OCI-LY7 (cell line): Measurements from ENCODE around the gene IL17A. TPM values are rescaled to one million over a fixed set of nuclear protein-coding genes. Genes with fewer than 3 reads are reported as not detected.

ENCODE experiments used
- BruUV-seq: library from RNA; stranded (reverse); fragments of 400-500 nt; replicated peaks from 2 replicates; lab custom pipeline; 2021; lab: Mats Ljungman, UMichigan
- CTCF ChIA-PET: fragments of 300-600 bp; sonication (Branson Sonifier 250); formaldehyde crosslinking; loops from one replicate; lab custom pipeline; 2022; ENCODE audit warnings: antibody characterized with exemption; ENCODE audit not compliant: unreplicated experiment; lab: Charles Lee
- POLR2A ChIA-PET: fragments of 300-600 bp; sonication (Branson Sonifier 250); formaldehyde crosslinking; loops from one replicate; lab custom pipeline; 2022; ENCODE audit warnings: antibody characterized with exemption; lab: Charles Lee
- DNase-seq: peaks from one replicate; pipeline ENCODE4 v3.0.0-alpha.2; 2015; ENCODE audit warnings: low spot score
- H2AFZ ChIP-seq: fragments of 200-600 bp; sonication (generic), shearing (Covaris generic); 2 replicates; pipeline ENCODE4 v1.6.1; 2014; ENCODE audit warnings: mild to moderate bottlenecking, antibody characterized with exemption, low read length, moderate library complexity
- H3K27ac ChIP-seq: fragments of 200-600 bp; sonication (generic); 2 replicates; pipeline ENCODE4 v1.5.1; 2014; ENCODE audit warnings: mixed run types, low read depth, mild to moderate bottlenecking, moderate library complexity, low read length, inconsistent platforms; ENCODE audit not compliant: poor library complexity, severe bottlenecking
- H3K36me3 ChIP-seq: fragments of 200-600 bp; sonication (generic); 2 replicates; pipeline ENCODE4 v1.6.1; 2014; ENCODE audit warnings: mild to moderate bottlenecking, antibody characterized with exemption, low read length, moderate library complexity, mixed read lengths; ENCODE audit not compliant: insufficient read depth
- H3K4me1 ChIP-seq: fragments of 200-600 bp; sonication (generic); 2 replicates; pipeline ENCODE4 v1.5.1; 2014; ENCODE audit warnings: mild to moderate bottlenecking, low read length; ENCODE audit not compliant: insufficient read depth, poor library complexity, severe bottlenecking
- H3K4me2 ChIP-seq: fragments of 200-600 bp; sonication (generic); 2 replicates; pipeline ENCODE4 v1.6.1; 2014; ENCODE audit warnings: mild to moderate bottlenecking, low read length
- H3K4me3 ChIP-seq: fragments of 200-600 bp; sonication (generic); 2 replicates; pipeline ENCODE4 v1.5.1; 2014; ENCODE audit warnings: mild to moderate bottlenecking, low read depth, low read length; ENCODE audit not compliant: poor library complexity, severe bottlenecking
- H3K79me2 ChIP-seq: fragments of 200-600 bp; sonication (generic); 2 replicates; pipeline ENCODE4 v1.6.1; 2016; ENCODE audit warnings: low read depth, mild to moderate bottlenecking, low read length, moderate library complexity, mixed read lengths; ENCODE audit not compliant: insufficient read depth
- H3K9me2 ChIP-seq: fragments of 200-600 bp; sonication (generic); 2 replicates; pipeline ENCODE4 v1.6.1; 2016; ENCODE audit warnings: mild to moderate bottlenecking, low read length, mixed read lengths; ENCODE audit not compliant: insufficient read depth
- H3K9me3 ChIP-seq: fragments of 200-600 bp; sonication (generic); 2 replicates; pipeline ENCODE4 v1.6.1; 2014; ENCODE audit warnings: mild to moderate bottlenecking, mixed run types, low read length, mixed read lengths
- H4K20me1 ChIP-seq: fragments of 200-600 bp; sonication (generic); 2 replicates; pipeline ENCODE4 v1.6.1; 2014; ENCODE audit warnings: mild to moderate bottlenecking, antibody characterized with exemption, low read length, moderate library complexity, mixed read lengths; ENCODE audit not compliant: insufficient read depth
- EZH2phosphoT487 ChIP-seq: fragments of 200-600 bp; sonication (generic); IDR thresholded peaks from 2 replicates; pipeline ENCODE4 v1.6.1; 2018; ENCODE audit warnings: low read depth, borderline replicate concordance, mild to moderate bottlenecking, mixed run types, antibody characterized with exemption, low read length, moderate library complexity, mixed read lengths
- intact Hi-C: fragments of 100-400 bp; cut with micrococcal nuclease; formaldehyde crosslinking; loops from one replicate; pipeline ENCODE4 v1.10.0; 2022; ENCODE audit not compliant: unreplicated experiment
- total RNA-seq, 2 experiments: library from RNA; depleted of rRNA in 1 of 2; stranded (reverse); fragments of >200 nt in 1 of 2; shearing (Covaris generic) in 1 of 2; gene quantifications; 2 replicates each; pipeline ENCODE4 v1.2.3, GENCODE V29; 2014 to 2022
- TF ChIP-seq, protein P1 (sequence below): fragments of 200-600 bp; sonication (generic); conservative IDR thresholded peaks from 2 replicates; pipeline ENCODE4 v1.5.1; 2014; ENCODE audit warnings: mild to moderate bottlenecking, antibody characterized with exemption, low read length, moderate library complexity, mixed read lengths

Gene IL17A
- total RNA-seq, 2 experiments from 2014 or later: not detected

- H3K4me2 ChIP-seq: peak overlapping the region; percentile 62
- H3K9me2 ChIP-seq: no peaks in the 10 kb centered on the region
- no TSS peak for BruUV-seq
- peak overlapping the region; percentile 38 for H2AFZ ChIP-seq
- H3K4me1 ChIP-seq: peaks cover 16% of the 10 kb centered on the region
- TF ChIP-seq, protein P1, sequence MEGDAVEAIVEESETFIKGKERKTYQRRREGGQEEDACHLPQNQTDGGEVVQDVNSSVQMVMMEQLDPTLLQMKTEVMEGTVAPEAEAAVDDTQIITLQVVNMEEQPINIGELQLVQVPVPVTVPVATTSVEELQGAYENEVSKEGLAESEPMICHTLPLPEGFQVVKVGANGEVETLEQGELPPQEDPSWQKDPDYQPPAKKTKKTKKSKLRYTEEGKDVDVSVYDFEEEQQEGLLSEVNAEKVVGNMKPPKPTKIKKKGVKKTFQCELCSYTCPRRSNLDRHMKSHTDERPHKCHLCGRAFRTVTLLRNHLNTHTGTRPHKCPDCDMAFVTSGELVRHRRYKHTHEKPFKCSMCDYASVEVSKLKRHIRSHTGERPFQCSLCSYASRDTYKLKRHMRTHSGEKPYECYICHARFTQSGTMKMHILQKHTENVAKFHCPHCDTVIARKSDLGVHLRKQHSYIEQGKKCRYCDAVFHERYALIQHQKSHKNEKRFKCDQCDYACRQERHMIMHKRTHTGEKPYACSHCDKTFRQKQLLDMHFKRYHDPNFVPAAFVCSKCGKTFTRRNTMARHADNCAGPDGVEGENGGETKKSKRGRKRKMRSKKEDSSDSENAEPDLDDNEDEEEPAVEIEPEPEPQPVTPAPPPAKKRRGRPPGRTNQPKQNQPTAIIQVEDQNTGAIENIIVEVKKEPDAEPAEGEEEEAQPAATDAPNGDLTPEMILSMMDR: no peak
- TF ChIP-seq EZH2phosphoT487: no peak
- H3K4me3 ChIP-seq: no peak overlapping the region
- no peaks in the 10 kb centered on the region for H4K20me1 ChIP-seq
- H3K27ac ChIP-seq: no peak overlapping the region
- DNase-seq: peak; percentile 53
- ChIA-PET CTCF (interaction anchor here (0.6 kb wide), 1 partner anchor 78 kb away, joined by 3 read pairs; no protein-coding TSS in a partner anchor), POLR2A (interaction anchor here (0.6 to 1.8 kb wide), 4 partner anchors 17 to 124 kb away, joined by 3 to 5 read pairs (median 4); no protein-coding TSS in a partner anchor)
- intact Hi-C loops: no loop called here
- no peaks in the 10 kb centered on the region for H3K79me2 ChIP-seq
- H3K36me3 ChIP-seq: no peaks in the 10 kb centered on the region
- no peaks in the 10 kb centered on the region for H3K9me3 ChIP-seq
These were observed 30.2 kb upstream of the IL17A start for GRCh38 chr6:52155791-52156576.

GRCh38 chr6:52157301-52157941 is 28.8 kb upstream of the IL17A start:
- DNase-seq: no peak
- Histone ChIP-seq H3K36me3 (no peaks in the 10 kb centered on the region), H3K4me2 (no peak overlapping the region), H3K4me3 (no peak overlapping the region), H4K20me1 (no peaks in the 10 kb centered on the region), H3K4me1 (peaks cover 16% of the 10 kb centered on the region), H2AFZ (no peak overlapping the region), H3K27ac (no peak overlapping the region), H3K9me2 (no peaks in the 10 kb centered on the region), H3K9me3 (no peaks in the 10 kb centered on the region), H3K79me2 (no peaks in the 10 kb centered on the region)
- TF ChIP-seq, protein P1: no peak
- TF ChIP-seq EZH2phosphoT487: no peak
- ChIA-PET POLR2A (interaction anchor here (1.8 kb wide), 1 partner anchor 122 kb away, joined by 4 read pairs; no protein-coding TSS in a partner anchor), CTCF (no interaction called here)
- intact Hi-C loops: no loop called here
- no TSS peak for BruUV-seq
